DMS79 treated with DMSO at 0.1 percent for 48 hours (cell line): ENCODE results near the gene CHCHD1.
"Not testable (repeated sequence)": the region's sequence is repeated elsewhere in the genome, so short reads cannot be mapped to it uniquely, and the experiment has no call there.

Source experiments
- DNase-seq: peaks from one replicate; lab custom pipeline; 2025; lab: John Stamatoyannopoulos, UW

Gene CHCHD1

DNA sequence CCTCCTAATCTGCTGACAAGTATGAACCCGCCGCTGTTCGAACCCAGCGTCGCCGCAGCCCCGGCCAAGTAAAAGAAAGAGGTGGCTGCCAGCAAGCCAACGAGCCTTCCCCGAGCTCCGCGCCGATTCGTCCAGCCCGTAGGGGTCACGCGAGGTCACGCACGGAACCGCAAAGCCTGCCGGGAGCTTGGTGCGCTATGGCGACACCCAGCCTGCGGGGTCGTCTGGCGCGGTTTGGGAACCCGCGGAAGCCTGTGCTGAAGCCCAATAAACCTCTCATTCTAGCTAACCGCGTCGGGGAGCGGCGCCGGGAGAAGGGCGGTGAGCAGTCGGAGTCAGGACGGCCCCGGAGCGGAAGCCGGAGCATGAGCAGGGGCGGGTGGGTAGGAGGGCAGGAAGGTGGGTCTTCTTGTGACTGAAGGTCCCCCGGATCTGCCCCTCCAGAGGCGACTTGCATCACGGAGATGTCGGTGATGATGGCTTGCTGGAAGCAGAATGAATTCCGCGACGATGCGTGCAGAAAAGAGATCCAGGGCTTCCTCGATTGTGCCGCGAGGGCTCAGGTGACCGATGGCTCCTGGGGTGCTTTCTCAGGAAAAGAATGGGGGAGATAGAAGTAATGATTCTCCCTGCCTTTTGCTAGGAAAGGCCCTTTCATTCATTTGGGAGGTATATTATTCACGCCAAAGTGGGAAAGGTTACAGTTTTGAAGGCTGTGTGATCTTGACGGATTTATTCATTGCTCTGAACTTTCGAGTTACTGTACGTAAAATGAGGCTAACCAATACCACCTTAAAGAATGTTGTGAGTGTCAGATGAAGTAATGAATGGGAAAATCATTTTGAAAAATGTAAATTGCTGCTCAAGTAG is at the start of gene CHCHD1:
CHCHD1 (plus strand) TSS at position 170 of the 870 bp plus-strand sequence; CDS start at position 198, 28 bp downstream.
- peak; percentile 37 for DNase-seq

DNA sequence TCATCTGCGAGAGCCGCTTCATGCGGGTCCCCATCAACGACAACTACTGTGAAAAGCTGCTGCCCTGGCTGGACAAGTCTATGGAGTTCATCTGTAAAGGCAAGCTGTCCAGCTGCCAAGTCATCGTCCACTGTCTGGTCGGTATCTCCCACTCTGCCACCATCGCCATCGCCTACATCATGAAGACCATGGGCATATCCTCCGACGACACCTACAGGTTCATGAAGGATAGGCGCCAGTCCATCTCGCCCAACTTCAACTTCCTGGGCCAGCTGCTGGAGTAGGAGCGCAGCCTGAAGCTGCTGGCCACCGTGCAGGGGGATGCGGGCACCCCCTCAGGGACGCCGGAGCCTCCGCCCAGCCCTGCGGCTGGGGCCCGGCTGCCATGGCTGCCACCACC is 49.4 kb upstream of the CHCHD1 start:
- DNase-seq: no peak

DNA sequence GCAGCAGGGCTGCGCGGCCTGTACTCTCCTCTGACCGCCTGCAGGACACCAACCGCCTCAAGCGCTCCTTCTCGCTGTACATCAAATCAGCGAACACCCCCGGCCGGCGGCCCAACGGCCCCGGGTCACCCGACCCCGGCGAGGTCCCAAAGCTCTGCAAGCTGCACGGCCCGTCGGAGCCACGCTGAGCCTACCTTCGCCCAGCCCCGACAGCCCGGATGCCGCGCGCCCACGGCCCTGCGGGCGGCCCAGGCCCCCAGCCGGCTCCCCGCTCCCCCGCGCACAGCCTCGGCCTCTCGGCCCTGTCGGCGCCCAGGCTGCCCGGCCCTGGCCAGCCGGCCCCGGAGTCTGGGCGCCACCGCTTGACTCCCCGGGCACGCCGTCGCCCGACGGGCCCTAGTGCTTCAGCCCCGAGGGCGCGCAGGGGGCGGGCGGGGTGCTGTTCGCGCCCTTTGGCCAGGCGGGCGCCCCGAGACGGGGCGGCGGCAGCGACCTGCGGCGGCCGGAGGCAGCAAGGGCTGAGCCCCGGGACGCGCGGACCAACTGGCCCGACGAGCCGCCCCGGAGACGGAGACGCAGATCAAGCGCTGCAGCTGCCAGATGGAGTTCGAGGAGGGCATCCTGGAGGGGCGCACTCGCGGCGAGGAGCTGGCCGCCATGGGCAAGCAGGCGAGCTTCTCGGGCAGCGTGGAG is 48.8 kb upstream of the CHCHD1 start:
- DNase-seq: no peak

DNA sequence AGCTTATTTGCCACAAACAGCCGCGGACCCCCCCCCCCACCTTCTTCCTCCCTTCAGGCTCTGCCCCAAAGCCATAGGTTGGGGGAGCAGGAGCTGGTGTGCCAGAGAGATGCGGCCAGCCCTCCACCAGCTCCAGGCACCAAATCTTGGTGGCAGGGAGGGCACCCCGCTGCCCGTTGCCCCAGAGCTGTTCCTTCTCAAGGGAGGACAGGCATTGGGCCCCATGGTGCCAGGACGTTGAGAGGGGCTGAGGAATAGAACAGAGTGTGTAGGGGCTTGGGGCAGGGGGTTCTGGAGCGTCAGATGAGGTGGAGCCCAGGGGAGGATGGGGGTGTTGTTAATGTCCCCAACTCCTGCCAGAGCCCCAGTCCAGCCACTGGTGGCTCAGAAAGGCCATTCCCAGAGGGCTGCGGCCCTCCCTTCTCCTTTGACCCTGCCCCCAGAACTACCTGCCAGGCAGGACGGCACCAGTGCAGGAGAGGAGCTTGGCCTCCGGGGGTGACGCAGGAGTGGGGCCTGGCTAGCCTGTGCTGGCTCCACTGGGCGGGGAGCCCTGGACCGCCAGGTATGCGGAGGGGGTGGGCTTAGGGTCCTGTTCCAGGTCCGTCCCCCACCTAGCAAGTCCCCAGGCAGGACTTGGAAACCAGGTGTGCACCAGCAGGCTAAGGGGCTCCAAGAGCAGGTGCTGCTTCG is 47.7 kb upstream of the CHCHD1 start:
- DNase-seq: no peak

DNA sequence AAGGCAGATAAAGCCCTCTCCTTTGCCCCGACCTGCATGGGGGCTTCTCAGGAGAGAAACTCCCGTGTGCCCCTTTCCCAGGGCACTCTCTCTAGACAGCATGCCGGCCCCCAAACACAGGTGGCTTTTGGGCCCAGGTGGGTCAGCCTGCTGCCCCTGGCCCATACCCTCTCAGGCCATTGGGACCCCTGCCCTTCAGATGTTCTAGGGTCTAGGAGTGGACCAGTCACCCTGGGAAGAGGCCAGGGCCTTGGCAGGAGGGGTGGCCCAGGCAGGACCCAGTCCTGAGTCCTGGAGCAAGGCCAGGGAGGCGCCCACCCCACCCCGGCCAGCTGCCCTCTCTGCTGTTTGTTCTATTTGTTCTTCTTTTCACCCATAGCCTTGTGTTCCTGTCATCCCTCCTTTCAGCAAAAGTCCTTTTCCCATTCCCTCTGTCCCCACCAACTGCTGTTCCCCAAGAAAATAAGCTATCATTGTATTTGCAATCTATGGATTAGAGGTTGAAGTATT is 47.0 kb upstream of the CHCHD1 start:
- no peak for DNase-seq

DNA sequence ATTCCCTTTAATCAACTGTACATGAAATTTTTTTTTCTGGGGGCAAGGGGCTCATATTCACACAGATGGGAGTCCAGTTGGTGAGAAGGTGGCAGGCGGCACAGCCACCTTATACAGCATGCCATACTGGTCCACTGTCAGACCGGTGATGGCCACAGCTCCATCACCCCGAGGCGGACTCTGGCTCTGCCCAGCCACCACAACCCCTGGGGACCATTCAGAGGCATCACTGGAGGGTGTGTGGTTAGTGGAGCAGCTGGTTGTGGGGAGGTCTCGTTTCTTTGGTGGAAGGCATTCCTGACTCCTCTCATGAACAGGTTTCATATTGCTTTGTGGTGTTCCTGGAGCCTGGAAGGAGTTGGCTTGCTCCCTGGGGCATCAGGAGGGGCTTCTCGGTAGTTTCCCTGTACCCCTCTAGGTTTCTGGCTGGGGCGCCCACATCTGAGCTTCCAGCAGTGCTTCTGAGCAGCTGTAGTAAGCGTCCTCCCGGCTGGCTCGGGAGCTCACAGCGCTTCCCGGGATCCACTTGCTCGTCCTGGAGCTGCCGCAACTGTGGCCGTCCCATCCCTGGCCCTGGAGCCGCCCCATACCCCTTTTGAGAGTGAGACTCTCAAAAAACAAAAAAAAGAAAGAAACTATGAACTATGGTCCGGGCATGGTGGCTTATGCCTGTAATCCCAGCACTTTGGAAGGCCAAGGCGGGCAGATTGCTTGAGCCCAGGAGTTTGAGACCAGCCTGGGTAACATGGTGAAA is 41.2 kb upstream of the CHCHD1 start:
- DNase-seq: not testable (repeated sequence)

DNA sequence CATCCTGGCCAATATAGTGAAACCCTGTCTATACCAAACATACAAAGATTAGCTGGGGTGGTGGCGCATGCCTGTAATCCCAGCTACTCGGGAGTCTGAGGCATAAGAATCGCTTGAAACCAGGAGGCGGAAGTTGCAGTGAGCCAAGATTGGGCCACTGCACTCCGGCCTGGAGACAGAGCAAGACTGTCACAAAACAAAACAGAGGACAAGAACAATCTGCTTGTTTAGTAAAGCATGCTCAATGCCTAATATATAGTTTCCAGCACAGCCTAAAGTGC is 39.5 kb upstream of the CHCHD1 start:
- no peak for DNase-seq

DNA sequence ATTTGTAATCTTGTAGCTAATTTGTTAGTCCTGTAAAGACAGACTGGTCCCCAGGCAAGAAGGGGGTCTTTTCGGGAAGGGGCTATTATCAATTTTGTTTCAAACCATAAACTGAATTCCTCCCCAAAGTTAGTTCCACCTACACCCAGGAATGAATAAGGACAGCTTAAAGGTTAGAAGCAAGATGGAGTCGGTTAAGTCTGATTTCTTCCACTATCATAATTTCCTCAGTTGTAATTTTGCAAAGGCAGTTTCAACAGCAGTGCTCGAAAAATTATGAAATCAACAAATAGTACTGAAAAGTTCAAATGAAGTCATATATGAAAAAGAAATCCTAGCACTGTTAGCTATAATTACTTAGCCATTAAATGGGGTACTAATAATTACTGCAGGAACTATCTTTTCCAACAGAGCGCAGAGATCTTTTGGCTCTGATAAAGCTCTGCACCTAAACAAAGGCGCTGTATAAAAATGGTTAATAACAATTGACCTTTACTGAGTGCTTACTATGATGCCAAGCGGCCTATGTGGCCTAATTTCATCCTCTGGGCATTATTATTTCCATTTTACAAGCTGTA is 38.4 kb upstream of the CHCHD1 start:
- no peak for DNase-seq

DNA sequence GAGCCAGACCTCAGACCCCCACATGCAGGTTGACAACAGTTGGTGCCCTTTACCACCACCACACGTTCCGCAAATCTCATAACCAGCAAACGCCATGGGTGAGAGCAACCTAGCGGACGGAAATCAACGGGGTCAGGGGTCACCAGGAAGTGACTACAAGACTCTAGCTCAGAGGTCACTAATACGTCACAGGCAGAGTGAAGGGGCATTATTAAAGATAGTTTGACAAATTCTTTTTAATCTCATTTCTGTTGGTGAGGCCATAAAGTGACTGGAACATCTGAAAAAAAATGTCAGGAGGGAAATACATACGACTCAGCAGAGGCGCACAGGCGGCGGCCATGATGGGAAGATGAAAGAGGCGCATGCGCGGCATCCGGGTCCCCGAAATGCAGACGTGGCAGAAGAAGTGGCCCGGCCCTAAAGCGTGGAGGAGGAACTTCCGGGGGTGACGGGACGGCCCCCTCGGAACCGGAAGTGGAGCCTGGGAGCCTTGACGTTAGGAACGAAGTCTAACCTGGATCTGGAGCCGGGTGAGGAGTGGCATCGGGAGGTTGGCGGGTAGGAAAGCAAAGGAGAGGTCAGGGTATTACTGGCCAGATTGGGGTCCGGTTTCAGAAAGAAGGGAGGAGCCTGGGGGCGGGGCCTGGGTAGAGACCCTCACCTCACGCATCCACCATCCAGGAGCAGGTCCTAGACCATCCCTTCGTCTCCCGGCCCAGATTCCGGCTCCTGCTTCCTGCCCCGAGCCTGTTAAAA is 37.8 kb upstream of the CHCHD1 start, which contains the start of gene SEC24C:
SEC24C (plus strand) TSS at position 468 of the 759 bp plus-strand sequence. CDS start 2,461 bp downstream, outside the sequence.
- DNase-seq: peak; percentile 80

DNA sequence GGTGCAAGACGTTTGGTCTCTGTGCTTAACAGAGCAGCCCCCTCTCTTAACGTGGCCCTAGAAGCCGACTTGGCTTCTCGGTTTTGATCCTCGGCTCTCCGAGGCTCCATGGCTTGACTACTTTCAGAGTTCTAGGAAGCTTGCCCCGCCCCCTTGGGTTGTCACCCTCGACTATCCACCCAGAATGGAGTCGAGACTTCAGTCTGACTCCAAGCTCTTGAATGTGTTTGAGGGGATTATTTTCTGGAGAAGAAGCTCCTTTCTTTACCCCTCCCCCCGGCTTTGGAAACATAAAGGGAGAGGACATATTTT is 37.2 kb upstream of the CHCHD1 start:
- peak; percentile 28 for DNase-seq

DNA sequence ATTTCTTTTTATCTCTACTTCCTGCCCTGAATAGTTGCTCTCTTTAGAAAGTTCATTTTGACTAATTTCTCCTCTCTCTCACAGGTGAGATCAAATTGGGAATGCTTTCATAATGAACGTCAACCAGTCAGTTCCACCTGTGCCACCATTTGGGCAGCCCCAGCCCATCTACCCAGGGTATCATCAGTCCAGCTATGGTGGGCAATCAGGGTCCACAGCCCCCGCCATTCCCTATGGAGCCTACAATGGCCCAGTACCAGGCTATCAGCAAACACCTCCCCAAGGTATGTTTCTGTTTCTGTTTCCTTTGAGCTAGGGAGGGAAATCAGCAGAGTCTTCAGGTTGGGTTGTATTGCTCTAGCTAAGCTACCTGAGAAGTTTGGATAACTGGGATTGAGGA is 35.1 kb upstream of the CHCHD1 start:
- no peak for DNase-seq

DNA sequence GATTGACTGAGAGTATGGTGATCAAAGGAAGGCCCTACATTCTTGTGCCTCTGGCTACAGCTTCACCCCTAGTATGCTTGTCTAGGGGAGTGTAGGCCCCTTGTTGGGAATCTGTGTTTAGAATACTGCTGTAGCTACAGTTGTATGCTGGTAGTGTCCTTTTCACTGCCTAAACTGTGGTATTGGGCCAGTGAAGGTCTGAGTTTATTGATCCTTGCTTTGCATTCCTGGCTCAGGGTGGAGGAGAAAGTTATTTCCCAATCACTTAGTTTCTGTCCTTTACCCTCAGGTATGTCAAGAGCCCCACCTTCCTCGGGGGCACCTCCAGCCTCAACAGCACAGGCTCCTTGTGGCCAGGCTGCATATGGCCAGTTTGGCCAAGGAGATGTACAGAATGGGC is 31.0 kb upstream of the CHCHD1 start:
- DNase-seq: no peak

DNA sequence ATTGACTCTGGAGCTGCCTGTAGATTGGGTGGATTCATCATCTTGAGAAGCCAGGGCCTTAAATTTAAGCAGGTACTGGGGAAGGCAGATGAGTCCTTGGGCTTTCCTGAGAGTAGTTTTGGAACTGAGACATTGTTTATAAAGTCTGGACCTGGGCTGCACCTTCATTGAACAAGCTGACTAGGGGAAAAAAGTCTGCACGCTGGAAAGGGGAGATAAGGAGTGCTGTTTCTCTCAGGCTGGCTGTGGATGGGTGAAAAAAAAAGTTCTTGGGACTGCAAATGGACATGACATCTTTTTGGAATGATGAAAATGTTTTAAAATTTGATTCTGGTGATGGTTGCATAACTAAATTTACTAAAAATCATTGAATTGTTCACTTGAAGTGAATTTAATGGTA is 25.7 kb upstream of the CHCHD1 start:
- no peak for DNase-seq

DNA sequence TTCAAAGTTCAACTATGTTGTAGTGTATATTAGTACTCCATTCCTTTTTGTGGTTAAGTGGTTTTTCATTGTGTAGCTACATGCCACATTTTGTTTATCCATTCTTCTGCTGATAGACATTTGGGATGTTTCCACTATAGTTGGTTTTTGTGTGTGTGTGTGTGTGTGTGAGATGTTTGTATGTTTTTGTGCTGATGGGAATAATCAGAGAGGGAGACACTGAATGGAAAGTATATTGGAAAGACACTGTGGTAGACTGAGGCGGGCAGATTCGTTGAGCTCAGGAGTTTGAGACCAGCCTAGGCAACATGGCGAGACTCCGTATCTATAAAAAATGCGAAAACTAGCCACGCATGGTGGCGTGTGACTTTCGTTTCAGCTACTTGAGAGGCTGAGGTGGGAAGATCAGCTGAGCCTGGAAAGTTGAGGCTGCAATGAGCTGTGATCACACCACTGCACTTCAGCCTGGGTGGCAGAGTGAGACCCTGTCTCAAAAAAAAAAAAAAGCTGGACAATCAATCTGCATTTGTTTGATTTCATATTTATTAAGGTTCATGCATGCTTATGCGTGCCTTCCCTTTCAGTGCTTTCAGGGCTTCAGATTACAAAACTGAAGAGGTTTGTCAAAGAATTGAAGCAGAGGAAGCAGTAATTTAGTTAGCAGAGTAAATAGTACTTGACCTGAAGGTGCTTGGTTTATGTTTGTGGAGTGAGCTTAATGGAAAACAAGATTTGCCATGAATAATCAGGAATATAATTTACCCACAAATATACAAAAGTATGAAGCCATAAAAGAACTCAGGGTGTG is 22.9 kb upstream of the CHCHD1 start:
- peak; percentile 80 for DNase-seq

DNA sequence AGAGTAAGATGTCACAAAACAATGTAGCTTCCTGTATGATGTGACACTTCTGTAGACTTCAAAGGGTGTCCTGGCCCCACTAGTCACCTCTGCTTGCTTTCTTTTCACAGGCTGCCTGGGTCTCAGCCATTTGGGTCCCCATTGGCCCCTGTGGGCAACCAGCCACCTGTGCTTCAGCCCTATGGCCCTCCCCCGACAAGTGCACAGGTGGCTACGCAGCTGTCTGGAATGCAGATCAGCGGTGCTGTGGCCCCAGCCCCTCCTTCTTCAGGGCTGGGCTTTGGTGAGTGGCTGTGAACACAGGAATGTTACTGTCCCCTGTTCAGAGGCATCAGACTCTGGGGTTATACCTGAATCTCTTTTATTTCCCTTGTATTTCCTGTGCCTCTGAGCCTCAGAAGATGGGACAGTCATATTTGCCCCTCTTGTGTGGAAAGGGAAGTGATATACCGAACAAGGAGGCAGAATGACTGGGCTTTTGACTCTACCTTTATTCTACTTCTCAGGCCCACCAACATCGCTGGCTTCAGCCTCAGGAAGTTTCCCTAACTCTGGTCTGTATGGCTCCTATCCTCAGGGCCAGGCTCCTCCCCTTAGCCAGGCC is 22.2 kb upstream of the CHCHD1 start:
- DNase-seq: peak; percentile 73

DNA sequence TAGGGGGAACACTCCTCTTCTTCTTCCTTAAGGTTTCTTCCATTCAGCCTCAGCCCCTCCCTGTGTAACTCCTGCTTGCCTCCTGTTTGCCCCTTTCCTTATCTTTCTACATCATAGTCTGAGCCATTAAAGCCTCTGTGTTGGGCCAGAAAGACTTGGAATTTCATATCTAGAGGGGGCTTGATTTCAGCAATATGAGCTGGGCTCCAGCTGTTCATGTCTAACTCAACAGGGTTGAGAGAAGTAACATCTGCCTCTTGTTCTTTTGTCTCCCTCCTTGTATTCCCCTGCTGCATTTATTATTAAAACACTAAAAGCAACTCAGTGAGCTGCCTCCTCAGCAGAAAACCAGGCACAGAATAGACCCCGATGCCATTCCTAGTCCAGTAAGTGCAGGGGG is 20.1 kb upstream of the CHCHD1 start:
- no peak for DNase-seq

DNA sequence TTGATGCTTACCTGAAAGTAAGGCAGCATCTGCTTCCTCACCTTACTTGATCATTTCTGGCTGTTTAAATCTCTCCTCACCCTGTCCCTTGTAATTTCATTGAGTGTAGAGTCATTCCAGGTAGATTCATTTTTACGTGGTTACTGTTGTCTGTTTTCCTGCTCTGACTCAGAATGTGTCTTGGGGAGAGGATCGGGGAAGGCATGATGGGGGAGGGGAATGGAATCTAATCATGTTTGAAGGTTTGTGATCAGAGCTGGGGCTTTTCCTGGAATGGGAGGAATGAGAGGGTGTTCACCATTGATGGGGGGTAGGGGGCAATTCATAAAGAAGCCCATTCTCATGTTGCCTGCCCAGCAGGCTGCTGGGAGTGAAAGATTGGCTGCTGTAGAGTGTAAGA is 18.9 kb upstream of the CHCHD1 start:
- no peak for DNase-seq

DNA sequence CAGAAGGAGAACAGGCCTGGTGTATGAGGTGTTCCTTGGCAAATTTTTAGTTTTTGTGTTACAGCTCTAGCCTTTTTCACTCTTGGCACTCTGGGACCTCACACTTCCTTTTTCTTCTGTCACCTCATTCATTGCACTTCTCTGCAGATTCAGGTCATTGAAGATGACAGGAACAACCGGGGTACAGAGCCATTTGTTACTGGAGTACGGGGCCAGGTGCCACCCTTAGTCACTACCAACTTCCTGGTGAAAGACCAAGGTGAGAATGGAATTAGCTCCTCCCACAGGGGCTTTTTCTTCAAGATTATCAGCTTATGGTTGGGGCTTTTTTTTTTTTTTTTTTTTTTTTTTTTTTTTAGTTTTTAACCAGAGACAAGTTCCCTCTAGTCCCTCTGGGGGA is 18.5 kb upstream of the CHCHD1 start:
- DNase-seq: no peak

DNA sequence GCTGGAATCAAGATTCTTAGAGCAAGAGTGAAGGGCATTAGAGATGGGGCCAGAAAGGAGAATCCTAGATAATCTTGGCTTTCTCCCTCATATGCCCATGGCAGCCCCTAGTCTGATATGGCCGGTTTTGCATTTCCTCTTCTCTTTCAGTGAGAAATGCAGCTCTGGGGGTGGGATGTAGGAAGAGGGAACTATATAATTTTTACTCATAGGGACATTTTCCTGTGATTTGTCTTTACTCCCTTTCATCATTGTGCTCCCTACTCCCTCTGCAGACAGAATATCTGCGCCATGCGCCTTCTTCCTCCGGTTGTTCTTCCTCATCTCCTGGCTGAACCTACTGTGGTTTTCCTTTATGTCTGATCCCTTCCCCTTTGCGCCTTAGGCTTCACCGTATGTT is 16.8 kb upstream of the CHCHD1 start:
- DNase-seq: no peak

DNA sequence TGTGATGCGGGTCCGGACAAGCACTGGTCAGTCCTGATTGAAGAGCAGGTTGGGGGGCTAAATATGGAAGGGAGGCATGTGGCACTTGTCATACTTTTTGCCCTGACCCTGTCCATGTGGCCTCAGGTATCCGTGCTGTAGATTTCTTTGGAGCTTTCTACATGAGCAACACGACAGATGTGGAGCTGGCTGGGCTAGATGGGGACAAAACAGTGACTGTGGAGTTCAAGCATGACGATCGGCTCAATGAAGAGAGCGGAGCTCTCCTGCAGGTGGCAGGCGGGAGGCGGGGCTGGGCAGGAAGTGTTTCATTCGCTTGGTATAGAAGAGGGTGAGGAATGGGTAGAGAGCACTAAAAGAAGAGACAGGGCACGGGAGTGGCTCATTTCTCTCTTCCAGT is 13.0 kb upstream of the CHCHD1 start:
- DNase-seq: peak; percentile 54
